CD4-positive, alpha-beta memory T cell (primary cell): Measurements from ENCODE around the gene ZNF665. TPM values are rescaled to one million over a fixed set of nuclear protein-coding genes. Genes with fewer than 3 reads are reported as not detected.
"Not testable (repeated sequence)": the region's sequence is repeated elsewhere in the genome, so short reads cannot be mapped to it uniquely, and the experiment has no call there.

Experiments
- CTCF ChIA-PET: fragments of 350-600 bp; sonication (Branson Sonifier 250); formaldehyde crosslinking; loops from one replicate; lab custom pipeline; 2021; ENCODE audit warnings: inconsistent platforms; ENCODE audit not compliant: partially characterized antibody; lab: Charles Lee
- POLR2A ChIA-PET: fragments of 350-600 bp; sonication (Branson Sonifier 250); formaldehyde crosslinking; loops from one replicate; lab custom pipeline; 2021; ENCODE audit not compliant: partially characterized antibody; lab: Charles Lee
- DNase-seq, 5 donors: peaks; one replicate each; pipeline versions ENCODE4 v3.0.0 to v3.0.0-alpha.2; 2020 to 2022; ENCODE audit warnings: mixed read lengths in 1 of 5
- H3K27ac ChIP-seq: one replicate; pipeline ENCODE4 v1.7.0; 2013; ENCODE audit warnings: low read depth, low read length
- H3K27me3 ChIP-seq: 2 replicates; pipeline ENCODE4 v1.7.0; 2013; ENCODE audit warnings: mild to moderate bottlenecking, low read length, moderate library complexity; ENCODE audit not compliant: insufficient read depth
- H3K36me3 ChIP-seq: 2 replicates; pipeline ENCODE4 v1.7.0; 2013; ENCODE audit warnings: mild to moderate bottlenecking, low read length, moderate library complexity; ENCODE audit not compliant: insufficient read depth
- H3K4me1 ChIP-seq: 2 replicates; pipeline ENCODE4 v1.7.0; 2013; ENCODE audit warnings: mild to moderate bottlenecking, low read length, moderate library complexity; ENCODE audit not compliant: insufficient read depth
- H3K4me3 ChIP-seq, 2 donors: one replicate each; pipeline ENCODE4 v1.7.0; 2013; ENCODE audit warnings: low read length in 2 of 2, mild to moderate bottlenecking in 1 of 2
- H3K9me3 ChIP-seq, 2 donors: one replicate each; pipeline ENCODE4 v1.7.0; 2013; ENCODE audit warnings: low read length in 2 of 2, control low read depth in 1 of 2; ENCODE audit not compliant: control insufficient read depth in 1 of 2
- H3K27ac Mint-ChIP-seq, 7 donors: one replicate each; pipeline ENCODE4 v1.8.0; 2020 to 2021; ENCODE audit warnings: mixed read lengths in 7 of 7, mild to moderate bottlenecking in 6 of 7, inconsistent platforms in 3 of 7, moderate library complexity in 3 of 7
- H3K27me3 Mint-ChIP-seq, 2 donors: one replicate each; pipeline ENCODE4 v1.8.0; 2020 to 2021; ENCODE audit warnings: mixed read lengths in 2 of 2
- H3K36me3 Mint-ChIP-seq, 2 donors: one replicate each; pipeline ENCODE4 v1.8.0; 2020 to 2021; ENCODE audit warnings: mixed read lengths in 2 of 2, inconsistent platforms in 1 of 2, mild to moderate bottlenecking in 1 of 2
- H3K4me1 Mint-ChIP-seq, 4 donors: one replicate each; pipeline ENCODE4 v1.8.0; 2020 to 2021; ENCODE audit warnings: mixed read lengths in 4 of 4, mild to moderate bottlenecking in 1 of 4
- H3K4me3 Mint-ChIP-seq, 8 donors: one replicate each; pipeline ENCODE4 v1.8.0; 2020 to 2021; ENCODE audit warnings: mixed read lengths in 8 of 8, mild to moderate bottlenecking in 7 of 8, moderate library complexity in 6 of 8, inconsistent platforms in 3 of 8
- H3K9me3 Mint-ChIP-seq, 8 donors: one replicate each; pipeline ENCODE4 v1.8.0; 2020 to 2021; ENCODE audit warnings: mixed read lengths in 8 of 8, mild to moderate bottlenecking in 5 of 8, inconsistent platforms in 3 of 8, moderate library complexity in 1 of 8
- intact Hi-C: fragments of 100-400 bp; cut with micrococcal nuclease; formaldehyde crosslinking; loops from one replicate; pipeline ENCODE4 v1.15.1; 2023
- polyA plus RNA-seq, 2 donors: library from polyadenylated mRNA; unstranded; fragments of 300-500 nt; fragmentation: Illumina TruSeq; gene quantifications; one replicate each; pipeline ENCODE4 v1.2.3, GENCODE V29; 2021
- total RNA-seq, 2 experiments: library from RNA; stranded (reverse); gene quantifications; one replicate each; pipeline ENCODE4 v1.2.3, GENCODE V29; 2021

Gene ZNF665
- total and polyA plus RNA-seq, 4 experiments from 2014 or later: 6.6 to 8.7 (median 7.4) TPM

DNA sequence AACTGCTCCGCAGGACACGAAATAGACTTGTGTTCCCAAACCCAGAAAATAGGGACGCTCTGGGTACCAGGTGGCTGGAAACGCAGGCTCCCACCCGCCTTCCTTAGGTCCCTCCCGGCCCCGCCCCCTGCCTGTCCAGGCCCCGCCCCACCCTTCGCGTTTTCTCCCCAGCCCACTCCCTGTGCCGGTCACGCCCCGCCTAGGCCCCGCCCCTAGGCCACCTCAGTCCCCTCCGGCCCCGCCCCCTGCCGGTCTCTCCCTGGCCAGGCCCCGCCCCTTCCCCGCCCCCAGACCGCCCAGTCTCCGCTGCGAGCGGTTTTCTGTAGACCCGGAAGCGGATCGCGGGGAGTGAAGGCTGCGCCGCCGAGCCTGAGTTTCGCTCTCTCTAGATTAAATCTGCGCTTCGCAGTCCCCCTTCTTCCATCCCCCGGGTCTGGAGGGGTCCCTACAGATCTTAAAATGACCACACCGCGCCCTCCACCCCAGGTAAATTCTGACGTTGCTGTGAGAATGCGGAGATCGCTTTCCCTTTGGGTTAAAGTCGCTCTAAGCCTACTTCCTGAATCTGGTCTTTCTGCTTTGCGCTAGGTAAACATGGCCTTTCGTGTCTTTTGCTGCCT, 3.7 kb upstream of the ZNF665 start:
- ChIA-PET POLR2A (interaction anchor here (1.1 kb wide), 1 partner anchor 136 kb away, joined by 4 read pairs; the partner anchor contains the start of gene ZNF845), CTCF (no interaction called here)
- intact Hi-C loops: loop anchor here (1.0 to 10.0 kb wide), 12 partner anchors 40 to 902 kb away; partner anchors contain the start of genes MYADM, PRKCG, ZNF347 and ZNF480
- Mint-ChIP-seq H3K9me3 (peaks cover 8 to 68% (median 49%) of the 10 kb centered on the region in 8 donors), H3K27me3 (peaks cover 0 to 1% of the 10 kb centered on the region in 2 donors), H3K4me3 (peak overlapping the region; percentile 92 to 100 (median 98)), H3K36me3 (peaks cover 39 to 41% of the 10 kb centered on the region in 2 donors), H3K4me1 (peaks cover 23 to 58% (median 36%) of the 10 kb centered on the region in 4 donors), H3K27ac (peak overlapping the region; percentile 93 to 100 (median 99))
- peak; percentile 85 to 97 (median 87) for DNase-seq
- Histone ChIP-seq H3K9me3 (peaks cover 0 to 15% of the 10 kb centered on the region in 2 donors), H3K36me3 (peaks cover 4% of the 10 kb centered on the region), H3K4me1 (peaks cover 17% of the 10 kb centered on the region), H3K4me3 (peak overlapping the region; percentile 15 to 89), H3K27me3 (no peaks in the 10 kb centered on the region), H3K27ac (peak overlapping the region; percentile 87)

- Histone ChIP-seq H3K4me3 (no peak overlapping the region), H3K36me3 (no peaks in the 10 kb centered on the region), H3K9me3 (peaks cover 0 to 6% of the 10 kb centered on the region in 2 donors), H3K27me3 (no peaks in the 10 kb centered on the region), H3K27ac (no peak overlapping the region), H3K4me1 (peaks cover 17% of the 10 kb centered on the region)
- DNase-seq: peak; percentile 79 to 82 (median 80)
- Mint-ChIP-seq H3K27me3 (peaks cover 0 to 1% of the 10 kb centered on the region in 2 donors), H3K9me3 (peaks cover 6 to 58% (median 43%) of the 10 kb centered on the region in 8 donors), H3K4me1 (peaks cover 20 to 60% (median 37%) of the 10 kb centered on the region in 4 donors), H3K36me3 (peaks cover 33 to 38% of the 10 kb centered on the region in 2 donors), H3K27ac (peak overlapping the region; percentile 39 to 93 (median 75)), H3K4me3 (peak overlapping the region; percentile 26 to 99 (median 60))
- POLR2A ChIA-PET: interaction anchor here (0.9 to 1.6 kb wide), 6 partner anchors 36 to 551 kb away, joined by 3 to 5 read pairs (median 3); partner anchors contain the start of genes ZNF347 and ZNF816
- intact Hi-C loops: loop anchor here (1.0 to 10.0 kb wide), 12 partner anchors 38 to 901 kb away; partner anchors contain the start of genes MYADM, PRKCG, ZNF347 and ZNF480
- CTCF ChIA-PET: interaction anchor here (0.6 to 2.1 kb wide), 12 partner anchors 14 to 551 kb away, joined by 3 to 10 read pairs (median 4); partner anchors contain the start of gene ZNF761
Measured at GRCh38 chr19:53195265-53195903, 2.2 kb upstream of the ZNF665 start.

DNA sequence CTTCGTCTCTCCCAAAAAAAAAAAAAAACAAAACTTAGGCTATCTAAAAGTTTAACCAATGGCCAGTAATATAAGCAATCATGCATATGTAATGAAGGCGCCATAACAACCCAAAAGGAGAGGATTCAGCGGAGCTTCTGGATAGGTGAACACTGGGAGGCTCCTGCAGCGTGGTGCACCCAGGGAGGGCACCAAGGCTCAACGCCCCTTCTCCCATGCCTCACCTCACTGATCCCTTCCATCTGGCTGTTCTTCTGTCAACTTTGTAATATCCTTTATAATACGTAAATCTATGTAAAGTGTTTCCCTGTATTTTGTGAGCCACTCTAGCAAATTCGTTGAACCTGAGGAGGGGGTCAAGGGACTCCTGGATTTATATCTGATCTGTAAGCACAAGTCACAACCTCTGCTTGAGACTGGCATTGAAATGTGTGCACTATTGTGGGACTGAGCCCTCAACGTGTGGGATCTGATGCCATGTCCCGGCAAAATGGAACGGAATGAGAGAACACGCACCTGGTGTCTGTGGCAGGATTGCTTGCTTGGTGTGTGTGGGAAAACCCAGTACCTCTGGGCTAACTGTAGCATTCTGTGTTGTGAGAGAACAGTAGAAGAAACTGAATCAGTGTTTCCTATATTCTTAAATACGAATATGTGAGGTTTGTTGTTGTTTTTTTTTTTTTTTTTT, 521 bp upstream of the ZNF665 start:
- H3K27me3 ChIP-seq: no peaks in the 10 kb centered on the region
- CTCF ChIA-PET: interaction anchor here (1.9 kb wide), 1 partner anchor 553 kb away, joined by 7 read pairs; no protein-coding TSS in a partner anchor
- Mint-ChIP-seq H3K27me3 (peaks cover 0 to 1% of the 10 kb centered on the region in 2 donors), H3K36me3 (peaks cover 28% of the 10 kb centered on the region in 2 donors), H3K27ac (peak overlapping the region in 4 of 7 donors; percentile 57 to 92 (median 86)), H3K4me3 (peak overlapping the region; percentile 88 to 96 (median 92)), H3K4me1 (peaks cover 20 to 54% (median 37%) of the 10 kb centered on the region in 4 donors), H3K9me3 (peaks cover 6 to 48% (median 32%) of the 10 kb centered on the region in 8 donors)
- H3K4me1 ChIP-seq: peaks cover 17% of the 10 kb centered on the region
- H3K36me3 ChIP-seq: no peaks in the 10 kb centered on the region
- DNase-seq: no peak
- intact Hi-C loops: loop anchor here (1.0 to 10.0 kb wide), 5 partner anchors 90 to 899 kb away; partner anchors contain the start of genes ZNF160, ZNF480, ZNF611 and ZNF765
- H3K4me3 ChIP-seq: peak overlapping the region; percentile 1 to 73
- H3K9me3 ChIP-seq: peaks cover 0 to 3% of the 10 kb centered on the region in 2 donors
- H3K27ac ChIP-seq: no peak overlapping the region
- POLR2A ChIA-PET: interaction anchor here (1.0 kb wide), 1 partner anchor 327 kb away, joined by 4 read pairs; no protein-coding TSS in a partner anchor

DNA sequence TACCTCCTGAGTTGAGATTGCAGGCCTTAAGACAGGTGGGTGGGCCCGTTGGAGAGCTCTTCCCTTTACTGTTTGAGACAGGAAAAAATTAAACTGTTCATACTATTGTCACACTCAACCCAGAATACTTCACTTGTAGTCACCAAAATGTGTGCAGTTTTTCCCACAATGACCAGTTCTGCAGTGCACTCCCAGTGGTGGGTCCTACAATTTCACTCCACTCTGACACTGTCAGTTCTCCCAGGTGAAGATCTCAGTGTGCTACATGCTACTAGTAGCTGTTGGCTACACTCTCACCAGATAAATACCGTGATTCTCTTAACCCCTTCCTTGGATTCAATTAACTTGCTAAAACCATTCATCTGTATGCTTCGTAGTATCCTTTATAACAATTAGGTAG, 2.9 kb downstream of the ZNF665 start:
- H3K36me3 Mint-ChIP-seq: peaks cover 20 to 26% of the 10 kb centered on the region in 2 donors
- H3K27me3 Mint-ChIP-seq: peaks cover 0 to 1% of the 10 kb centered on the region in 2 donors
- peaks cover 14 to 28% (median 21%) of the 10 kb centered on the region in 4 donors for H3K4me1 Mint-ChIP-seq
- ChIA-PET CTCF (no interaction called here), POLR2A (interaction anchor here (0.6 kb wide), 1 partner anchor 1301 kb away, joined by 3 read pairs; no protein-coding TSS in a partner anchor)
- no peak overlapping the region for H3K27ac Mint-ChIP-seq
- H3K9me3 ChIP-seq: peaks cover 0 to 3% of the 10 kb centered on the region in 2 donors
- peaks cover 10% of the 10 kb centered on the region for H3K4me1 ChIP-seq
- H3K4me3 ChIP-seq: no peak overlapping the region
- intact Hi-C loops: loop anchor here (10.0 kb wide), 3 partner anchors 205 to 895 kb away; partner anchors contain the start of genes ZNF480, ZNF765 and ZNF816
- H3K36me3 ChIP-seq: no peaks in the 10 kb centered on the region
- no peaks in the 10 kb centered on the region for H3K27me3 ChIP-seq
- peaks cover 6 to 36% (median 20%) of the 10 kb centered on the region in 8 donors for H3K9me3 Mint-ChIP-seq
- peak overlapping the region in 1 of 8 donors; percentile 30 for H3K4me3 Mint-ChIP-seq
- DNase-seq: no peak
- no peak overlapping the region for H3K27ac ChIP-seq

DNA sequence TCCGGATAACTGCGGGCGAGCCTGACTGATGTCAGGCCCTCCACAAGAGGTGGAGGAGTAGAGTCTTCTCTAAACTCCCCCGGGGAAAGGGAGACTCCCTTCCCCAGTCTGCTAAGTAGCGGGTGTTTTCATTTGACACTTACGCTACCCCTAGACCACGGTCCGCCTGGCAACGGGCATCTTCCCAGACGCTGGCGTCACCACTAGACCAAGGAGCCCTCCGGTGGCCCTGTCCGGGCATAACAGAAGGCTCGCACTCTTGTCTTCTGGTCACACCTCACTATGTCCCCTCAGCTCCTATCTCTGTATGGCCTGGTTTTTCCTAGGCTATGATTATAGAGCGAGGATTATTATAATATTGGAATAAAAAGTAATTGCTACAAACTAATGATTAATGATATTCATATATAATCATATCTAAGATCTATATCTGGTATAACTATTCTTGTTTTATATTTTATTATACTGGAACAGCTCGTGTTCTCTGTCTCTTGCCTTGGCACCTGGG, 3.4 kb downstream of the ZNF665 start:
- H3K4me1 Mint-ChIP-seq: peaks cover 12 to 25% (median 19%) of the 10 kb centered on the region in 4 donors
- H3K4me3 ChIP-seq, H3K9me3 ChIP-seq, H3K27ac Mint-ChIP-seq, DNase-seq, H3K27me3 Mint-ChIP-seq, CTCF ChIA-PET, H3K27ac ChIP-seq, H3K27me3 ChIP-seq, H3K36me3 ChIP-seq: not testable (repeated sequence)
- POLR2A ChIA-PET: interaction anchor here (0.6 kb wide), 1 partner anchor 1301 kb away, joined by 3 read pairs; no protein-coding TSS in a partner anchor
- intact Hi-C loops: loop anchor here (10.0 kb wide), 3 partner anchors 205 to 895 kb away; partner anchors contain the start of genes ZNF480, ZNF765 and ZNF816
- H3K4me1 ChIP-seq: peaks cover 10% of the 10 kb centered on the region
- peak overlapping the region in 1 of 8 donors; percentile 30 for H3K4me3 Mint-ChIP-seq
- H3K36me3 Mint-ChIP-seq: peaks cover 18 to 27% of the 10 kb centered on the region in 2 donors
- peaks cover 6 to 35% (median 19%) of the 10 kb centered on the region in 8 donors for H3K9me3 Mint-ChIP-seq

GRCh38 chr19:53185155-53185882, 7.8 kb downstream of the ZNF665 start:
- Mint-ChIP-seq H3K36me3 (peaks cover 30 to 48% of the 10 kb centered on the region in 2 donors), H3K27ac (peak overlapping the region in 1 of 7 donors; percentile 25), H3K9me3 (peaks cover 0 to 33% (median 23%) of the 10 kb centered on the region in 8 donors)
- H3K9me3 ChIP-seq, DNase-seq, H3K27me3 Mint-ChIP-seq, H3K4me3 ChIP-seq, H3K4me1 ChIP-seq, intact Hi-C loops, H3K27ac ChIP-seq, H3K27me3 ChIP-seq, POLR2A ChIA-PET, H3K4me1 Mint-ChIP-seq, CTCF ChIA-PET, H3K4me3 Mint-ChIP-seq, H3K36me3 ChIP-seq: not testable (repeated sequence)
